GM21423 (cell line): ENCODE measurements around the gene GOLGA8A.
A peak's percentile ranks its signal among the peaks of the same experiment; 100 is the strongest.
"Not testable (repeated sequence)": the region's sequence is repeated elsewhere in the genome, so short reads cannot be mapped to it uniquely, and the experiment has no call there.

Source experiments
- ATAC-seq: cut with Tn5 transposase; IDR thresholded peaks from one replicate; pipeline ENCODE4 v1.9.1; 2021; ENCODE audit warnings: mild to moderate bottlenecking, moderate library complexity; ENCODE audit not compliant: unreplicated experiment

The GOLGA8A gene

DNA sequence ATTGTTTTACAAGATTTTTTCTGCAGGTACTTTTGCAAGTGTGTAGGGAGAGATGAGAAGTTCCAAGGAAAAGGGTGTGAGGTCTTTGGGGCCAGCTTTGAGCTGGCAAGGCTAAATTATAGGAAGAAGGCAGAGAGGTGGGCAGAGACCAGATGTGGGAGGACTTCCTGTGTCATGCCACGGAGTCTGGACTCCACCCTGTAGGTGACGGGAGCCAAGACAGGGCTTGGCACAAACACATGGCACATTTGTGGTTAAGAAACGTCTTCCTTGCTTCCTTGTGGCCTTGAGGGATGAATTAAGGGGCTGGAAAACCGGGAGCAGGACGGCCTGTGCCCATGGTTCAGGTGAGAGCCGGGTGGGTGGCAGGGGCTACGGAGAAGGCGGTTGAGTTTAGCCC is 19.2 kb downstream of the GOLGA8A start:
- not testable (repeated sequence) for ATAC-seq

DNA sequence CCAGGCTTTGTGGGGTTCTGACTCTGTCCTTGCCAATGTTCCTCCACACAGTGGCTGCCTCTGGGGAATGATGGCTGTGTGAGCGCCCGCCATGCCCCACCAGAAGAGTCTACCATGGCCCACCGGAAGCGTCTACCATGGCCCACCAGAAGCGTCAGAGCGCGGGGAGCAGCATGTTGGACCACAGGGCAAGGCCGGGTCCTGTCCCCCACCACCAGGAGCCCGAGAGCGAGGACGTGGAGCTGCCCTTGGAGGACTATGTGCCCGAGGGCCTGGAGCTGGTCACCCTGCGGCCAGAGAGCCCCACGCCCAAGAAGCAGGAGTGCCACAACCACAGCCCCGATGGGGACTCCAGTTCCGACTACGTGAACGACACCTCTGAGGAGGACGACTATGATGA is 28.1 kb downstream of the GOLGA8A start:
- ATAC-seq = not testable (repeated sequence)

DNA sequence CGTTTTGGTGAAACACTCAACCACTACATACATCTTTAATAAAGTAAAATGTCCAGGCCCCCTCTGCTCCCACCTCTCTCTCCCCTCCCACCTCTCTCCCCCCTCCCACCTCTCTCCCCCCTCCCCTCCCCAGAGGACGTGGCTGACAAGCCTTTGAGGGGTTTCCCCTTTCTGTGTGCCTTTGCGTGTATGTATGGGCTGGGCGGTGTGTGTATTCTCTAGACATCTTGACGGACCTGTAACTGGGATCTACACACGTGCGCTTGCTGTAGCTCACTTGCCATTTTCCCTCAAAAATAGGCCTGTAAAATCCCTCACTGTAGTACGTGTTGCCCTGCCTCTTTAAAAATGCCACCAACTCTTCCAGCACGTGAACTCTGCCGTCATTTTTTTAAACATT is 28.6 kb downstream of the GOLGA8A start:
- ATAC-seq = not testable (repeated sequence)

DNA sequence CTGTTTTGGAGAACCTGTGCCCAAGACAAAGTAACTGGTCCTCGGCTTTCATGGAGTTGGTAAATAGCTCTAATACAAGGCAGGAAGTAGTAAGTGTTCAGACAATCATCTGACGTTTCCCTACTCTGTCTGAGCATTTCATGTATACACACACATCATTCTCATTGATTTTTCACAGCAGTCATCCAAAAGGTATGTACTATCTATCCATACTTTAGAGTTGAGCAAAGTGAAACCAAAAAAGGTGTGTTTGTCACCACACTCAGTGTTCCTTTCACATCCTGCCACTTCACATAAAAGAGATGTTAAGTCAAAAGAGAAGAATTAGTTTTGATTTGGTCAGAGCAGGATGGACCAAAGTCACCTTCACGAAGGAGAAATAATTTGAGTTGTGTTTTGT is 33.7 kb downstream of the GOLGA8A start:
- ATAC-seq = not testable (repeated sequence)

DNA sequence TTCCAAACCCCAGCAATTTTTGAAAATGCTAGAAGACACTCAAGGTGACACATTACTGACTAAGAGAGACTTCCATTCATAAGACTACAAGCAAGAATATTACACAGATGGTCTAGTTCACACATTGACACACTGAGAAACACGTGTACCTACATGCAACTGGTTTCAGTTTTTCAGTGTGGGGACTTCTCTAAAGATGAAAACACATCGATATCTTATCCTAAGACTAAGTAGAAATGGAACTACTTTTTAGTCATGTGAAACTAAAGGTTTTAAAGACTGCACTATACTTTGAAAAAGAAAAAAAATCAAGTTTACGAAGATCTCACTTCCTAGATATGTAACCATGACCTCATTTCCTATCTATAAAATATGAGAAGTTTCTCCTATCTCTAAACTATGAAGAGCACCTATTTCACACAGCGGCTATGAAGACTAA is 34.4 kb downstream of the GOLGA8A start:
- peak; percentile 70 for ATAC-seq

DNA sequence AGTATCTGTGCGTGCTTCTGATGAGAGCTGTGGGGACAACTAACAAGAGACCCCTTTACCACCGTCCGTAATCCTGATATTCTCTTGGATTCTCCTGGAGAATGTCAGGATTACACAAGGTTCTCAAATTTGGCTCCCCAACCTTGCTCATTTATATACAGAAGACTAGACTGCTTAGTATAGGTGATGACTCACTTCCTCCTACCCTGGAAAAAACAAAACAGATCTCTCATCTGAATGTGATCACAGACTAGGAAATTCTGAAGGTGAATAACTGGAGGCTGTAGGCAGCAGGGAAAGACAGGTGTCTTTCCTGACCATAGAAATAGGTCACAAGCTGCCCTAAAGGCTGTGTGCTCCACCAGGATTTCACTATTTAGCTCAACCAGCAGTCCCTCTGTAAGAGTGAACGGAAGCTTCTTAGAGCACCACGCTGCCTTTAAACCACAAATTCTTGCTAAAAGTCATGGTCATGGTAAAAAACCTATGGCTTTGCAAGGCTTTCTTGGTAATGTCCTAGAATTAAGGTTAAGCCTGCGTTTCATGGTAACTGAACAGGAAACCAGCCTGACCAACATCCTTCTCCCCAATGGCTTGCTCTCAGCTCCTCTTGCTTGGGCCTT is 39.9 kb downstream of the GOLGA8A start:
- ATAC-seq = not testable (repeated sequence)

DNA sequence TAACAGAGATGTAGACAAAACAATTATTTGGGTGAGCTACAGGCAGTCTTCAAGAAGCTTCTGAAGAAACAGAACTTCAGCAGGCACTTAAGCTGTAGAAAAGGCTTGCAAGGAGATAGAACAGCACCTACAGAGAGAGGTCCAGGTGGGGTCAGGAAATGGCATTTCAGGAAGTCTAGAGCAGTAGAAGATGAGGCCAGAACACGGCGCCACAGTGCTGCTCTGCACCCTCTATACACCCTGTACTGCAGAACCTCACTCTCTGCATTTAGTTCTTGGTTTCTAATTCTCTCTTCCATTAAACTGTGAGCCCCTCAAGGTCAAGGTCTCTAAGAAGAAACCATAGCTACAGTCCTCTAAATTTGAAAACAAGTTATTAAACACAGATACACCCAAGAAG is 44.6 kb downstream of the GOLGA8A start:
- ATAC-seq = not testable (repeated sequence)

DNA sequence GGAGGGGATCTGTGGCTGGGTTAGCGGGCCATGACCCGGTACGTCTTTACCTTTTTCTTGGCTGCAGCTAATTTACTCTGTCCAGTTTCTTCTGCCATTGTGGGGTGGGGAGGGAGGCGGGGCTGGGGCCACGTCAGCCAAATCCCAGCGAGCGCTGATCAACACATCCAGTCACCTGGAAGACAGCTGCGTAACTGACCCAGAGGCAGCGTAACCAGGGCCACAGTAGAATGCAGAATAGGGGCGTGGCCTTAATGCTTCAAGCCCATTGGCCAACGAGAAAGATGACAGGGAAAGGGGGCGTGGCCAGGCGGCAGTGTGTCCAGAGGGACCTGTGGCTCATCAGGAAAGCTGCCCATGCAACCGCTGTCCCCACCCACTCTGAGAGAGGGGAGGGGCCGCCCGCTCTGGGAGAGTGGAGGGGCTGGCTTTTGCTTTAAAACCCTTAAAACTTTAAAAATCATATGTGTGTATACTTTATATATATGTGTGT is 48.0 kb downstream of the GOLGA8A start:
- ATAC-seq = not testable (repeated sequence)
